Activated naive CD8-positive, alpha-beta T cell treated with anti-CD3 and anti-CD28 coated beads, Interleukin-2, amount 50 U/mL, for 16 hours (primary cell): ENCODE measurements around the gene LRP5.
"Not testable (repeated sequence)": the region's sequence is repeated elsewhere in the genome, so short reads cannot be mapped to it uniquely, and the experiment has no call there.

Source experiments
- DNase-seq: peaks from one replicate; pipeline ENCODE4 v3.0.0-alpha.2; 2020; ENCODE audit warnings: low read depth, low spot score

The LRP5 gene

DNA sequence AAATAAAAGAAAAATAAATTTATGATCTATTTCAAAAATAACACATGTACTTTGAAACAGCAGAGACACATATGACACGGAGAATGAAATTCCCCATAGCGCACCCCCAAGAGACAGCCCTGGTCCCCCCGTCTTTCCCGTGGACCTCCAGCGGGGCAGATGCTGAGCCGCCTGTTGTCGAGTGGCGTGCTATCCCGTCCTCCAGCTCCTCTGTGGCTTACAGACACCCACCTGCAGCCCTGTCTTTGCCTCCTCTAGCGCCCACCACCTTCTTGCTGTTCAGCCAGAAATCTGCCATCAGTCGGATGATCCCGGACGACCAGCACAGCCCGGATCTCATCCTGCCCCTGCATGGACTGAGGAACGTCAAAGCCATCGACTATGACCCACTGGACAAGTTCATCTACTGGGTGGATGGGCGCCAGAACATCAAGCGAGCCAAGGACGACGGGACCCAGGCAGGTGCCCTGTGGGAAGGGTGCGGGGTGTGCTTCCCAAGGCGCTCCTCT is 103.7 kb downstream of the LRP5 start:
- DNase-seq = no peak

DNA sequence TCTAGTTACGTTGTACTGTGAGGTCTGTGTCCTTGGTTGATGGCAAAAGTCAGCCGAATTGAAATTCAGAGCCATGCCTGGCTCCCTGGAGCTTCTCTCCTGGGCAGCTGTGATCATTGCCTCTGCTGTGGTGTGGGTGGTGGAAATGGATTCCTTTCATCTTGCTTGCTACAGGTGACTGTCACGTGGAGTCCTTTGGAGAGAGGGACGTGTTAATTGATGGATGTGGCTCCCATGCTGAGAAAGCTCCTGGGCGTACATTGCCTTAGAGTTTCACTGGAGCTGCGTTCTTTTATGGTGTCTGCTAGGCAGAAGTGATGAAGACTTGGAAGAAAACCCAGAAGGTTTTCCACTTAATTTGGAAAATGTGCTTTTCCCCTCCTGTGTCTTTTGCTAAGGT is 106.3 kb downstream of the LRP5 start:
- DNase-seq = no peak

DNA sequence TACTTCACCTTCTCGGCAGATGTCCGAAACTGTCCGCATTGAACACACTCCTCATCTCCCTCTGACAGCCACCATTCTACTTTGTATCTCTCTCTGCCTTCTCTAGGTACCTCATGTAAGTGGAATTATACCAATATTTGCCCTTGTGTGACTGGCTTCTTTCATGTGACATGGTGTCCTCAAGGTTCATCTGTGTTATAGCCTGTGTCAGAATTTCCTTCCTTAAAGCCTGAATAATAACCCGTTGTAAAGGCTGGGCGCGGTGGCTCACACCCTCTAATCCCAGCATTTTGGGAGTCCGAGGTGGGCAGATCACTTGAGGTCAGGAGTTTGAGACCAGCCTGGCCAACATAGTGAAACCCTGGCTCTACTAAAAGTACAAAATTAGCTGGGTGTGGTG is 107.8 kb downstream of the LRP5 start:
- DNase-seq = no peak

DNA sequence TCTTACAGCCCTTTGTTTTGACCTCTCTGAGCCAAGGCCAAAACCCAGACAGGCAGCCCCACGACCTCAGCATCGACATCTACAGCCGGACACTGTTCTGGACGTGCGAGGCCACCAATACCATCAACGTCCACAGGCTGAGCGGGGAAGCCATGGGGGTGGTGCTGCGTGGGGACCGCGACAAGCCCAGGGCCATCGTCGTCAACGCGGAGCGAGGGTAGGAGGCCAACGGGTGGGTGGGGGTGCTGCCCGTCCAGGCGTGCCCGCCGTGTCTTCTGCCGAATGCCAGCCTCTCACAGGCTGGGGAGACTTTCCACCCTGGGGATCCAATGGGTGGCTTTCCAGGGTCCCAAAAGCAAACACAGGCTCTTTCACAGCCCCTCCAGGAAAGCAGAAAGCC is 111.1 kb downstream of the LRP5 start:
- DNase-seq = no peak

DNA sequence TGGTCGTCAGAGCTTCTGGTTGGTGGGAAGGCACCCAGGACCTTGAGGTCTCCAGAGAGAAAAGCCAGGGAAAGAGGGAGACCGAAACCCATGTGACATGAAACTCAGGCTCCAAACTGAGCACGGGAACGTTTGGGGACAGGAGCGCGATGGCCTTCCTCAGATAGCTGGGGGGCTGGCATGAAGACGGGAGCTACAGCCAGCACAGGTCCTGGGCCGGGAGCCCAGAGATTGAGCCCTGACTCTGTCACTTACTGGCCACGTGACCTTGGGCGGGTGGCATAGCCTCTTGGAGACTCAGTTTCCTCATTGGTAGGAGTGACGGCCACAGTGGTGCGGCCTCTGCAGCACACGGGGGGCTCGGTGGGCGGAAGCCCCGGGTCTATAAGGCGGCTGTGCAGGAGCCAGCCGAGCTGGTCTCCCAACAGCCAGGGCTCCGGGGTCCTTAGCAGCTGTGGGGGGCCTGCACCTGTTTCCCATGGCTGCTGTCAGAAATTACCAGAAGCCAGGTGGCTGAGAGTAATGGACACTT is 111.8 kb downstream of the LRP5 start:
- no peak for DNase-seq

DNA sequence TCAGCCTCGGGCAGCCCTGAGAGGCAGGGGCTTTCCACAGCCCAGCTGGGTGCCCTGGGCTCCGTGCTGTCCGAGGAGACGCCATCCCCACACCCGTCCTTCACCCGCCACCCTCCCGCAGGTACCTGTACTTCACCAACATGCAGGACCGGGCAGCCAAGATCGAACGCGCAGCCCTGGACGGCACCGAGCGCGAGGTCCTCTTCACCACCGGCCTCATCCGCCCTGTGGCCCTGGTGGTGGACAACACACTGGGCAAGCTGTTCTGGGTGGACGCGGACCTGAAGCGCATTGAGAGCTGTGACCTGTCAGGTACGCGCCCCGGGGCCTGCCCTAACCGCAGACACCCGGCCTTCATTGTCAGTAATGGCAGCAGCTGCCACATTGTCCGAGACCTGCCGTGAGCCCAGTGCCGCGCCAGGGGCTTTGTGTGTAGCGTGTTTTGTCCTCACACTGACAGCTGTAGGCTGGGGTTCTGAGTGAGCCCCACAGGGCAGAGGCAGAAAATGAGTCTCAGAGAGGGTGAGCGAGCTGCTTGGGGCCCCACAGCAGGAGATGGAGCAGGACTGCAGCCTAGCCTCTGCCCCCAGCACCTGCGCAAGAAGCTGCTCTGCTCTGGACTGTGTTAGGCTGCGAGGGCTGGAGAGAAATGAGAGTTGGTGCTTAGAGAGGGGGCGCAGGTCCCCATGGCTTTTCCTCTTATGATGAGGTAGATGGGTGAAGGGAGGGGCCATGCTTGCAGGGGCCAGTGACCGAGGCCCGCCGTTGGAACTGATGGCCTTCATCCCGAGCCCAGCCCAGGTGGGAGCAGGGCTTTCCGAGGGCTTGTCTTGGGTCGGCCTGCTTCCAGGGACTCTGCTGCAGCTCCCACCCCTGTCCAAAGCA is 112.8 kb downstream of the LRP5 start:
- no peak for DNase-seq

DNA sequence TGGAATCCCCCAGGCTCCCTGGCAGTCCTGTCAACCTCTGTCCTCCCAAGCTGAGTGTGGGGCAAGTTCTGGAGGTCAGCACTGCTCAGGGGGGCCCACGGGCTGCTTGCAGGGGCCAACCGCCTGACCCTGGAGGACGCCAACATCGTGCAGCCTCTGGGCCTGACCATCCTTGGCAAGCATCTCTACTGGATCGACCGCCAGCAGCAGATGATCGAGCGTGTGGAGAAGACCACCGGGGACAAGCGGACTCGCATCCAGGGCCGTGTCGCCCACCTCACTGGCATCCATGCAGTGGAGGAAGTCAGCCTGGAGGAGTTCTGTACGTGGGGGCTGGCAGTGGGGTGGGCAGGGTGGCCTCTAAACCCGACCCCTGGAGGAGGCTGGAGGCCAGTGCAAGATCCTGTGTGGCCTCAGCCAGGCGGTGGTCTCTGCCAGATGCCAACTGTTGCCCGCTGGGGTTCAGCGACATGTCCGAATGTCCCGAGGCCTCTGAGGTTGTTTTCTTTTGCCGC is 113.5 kb downstream of the LRP5 start:
- no peak for DNase-seq

DNA sequence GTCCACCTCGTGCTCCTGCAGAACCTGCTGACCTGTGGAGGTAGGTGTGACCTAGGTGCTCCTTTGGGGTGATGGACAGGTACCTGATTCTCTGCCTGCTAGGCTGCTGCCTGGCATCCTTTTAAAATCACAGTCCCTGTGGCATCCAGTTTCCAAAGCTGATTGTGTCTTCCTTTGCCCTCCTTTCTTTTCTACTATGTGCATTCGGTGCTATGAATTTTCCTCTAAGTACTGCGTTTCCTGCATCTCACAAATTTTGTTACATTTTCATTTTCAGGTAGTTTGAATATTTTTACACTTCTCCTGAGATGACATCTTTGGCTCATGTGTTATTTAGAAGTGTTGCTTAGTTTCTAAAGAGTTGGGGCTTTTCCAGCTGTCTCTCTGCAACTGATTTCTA is 117.3 kb downstream of the LRP5 start:
- no peak for DNase-seq

DNA sequence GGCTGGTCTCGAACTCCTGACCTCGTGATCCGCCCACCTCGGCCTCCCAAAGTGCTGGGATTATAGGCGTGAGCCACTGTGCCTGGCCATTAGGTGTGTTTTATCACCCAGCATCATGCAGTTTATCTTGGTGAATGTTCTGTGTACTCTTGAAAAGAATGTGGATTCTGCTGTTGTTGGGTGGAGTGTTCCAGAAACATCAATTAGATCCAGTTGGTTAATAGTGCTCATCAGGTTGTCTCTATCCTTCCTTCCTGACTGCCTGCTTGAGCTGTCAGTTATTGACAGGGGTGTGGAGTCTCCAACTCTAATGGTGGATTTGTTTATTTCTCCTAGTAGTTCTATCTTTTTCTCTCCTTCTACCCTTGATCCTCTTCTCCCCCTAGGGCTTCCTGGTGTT is 118.0 kb downstream of the LRP5 start:
- no peak for DNase-seq

DNA sequence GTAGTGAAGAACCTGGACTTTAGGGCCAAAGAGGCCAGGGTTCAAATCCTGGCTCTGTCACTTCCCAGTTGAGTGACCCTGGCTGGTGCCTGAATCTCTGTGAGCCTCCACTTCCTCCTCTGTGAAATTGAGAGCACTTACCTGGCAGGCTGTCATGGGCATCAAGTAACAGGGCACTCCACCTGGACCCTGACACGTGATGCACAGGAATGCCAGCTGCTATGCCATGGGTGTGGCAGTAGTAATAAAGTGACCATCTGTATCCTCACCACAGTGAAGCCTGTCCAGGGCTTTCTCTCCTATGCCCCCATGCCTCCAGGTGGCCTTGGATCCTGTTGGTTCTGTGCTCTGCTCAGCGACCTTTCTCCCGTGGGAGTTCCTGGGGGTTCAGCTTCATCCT is 118.4 kb downstream of the LRP5 start:
- no peak for DNase-seq

DNA sequence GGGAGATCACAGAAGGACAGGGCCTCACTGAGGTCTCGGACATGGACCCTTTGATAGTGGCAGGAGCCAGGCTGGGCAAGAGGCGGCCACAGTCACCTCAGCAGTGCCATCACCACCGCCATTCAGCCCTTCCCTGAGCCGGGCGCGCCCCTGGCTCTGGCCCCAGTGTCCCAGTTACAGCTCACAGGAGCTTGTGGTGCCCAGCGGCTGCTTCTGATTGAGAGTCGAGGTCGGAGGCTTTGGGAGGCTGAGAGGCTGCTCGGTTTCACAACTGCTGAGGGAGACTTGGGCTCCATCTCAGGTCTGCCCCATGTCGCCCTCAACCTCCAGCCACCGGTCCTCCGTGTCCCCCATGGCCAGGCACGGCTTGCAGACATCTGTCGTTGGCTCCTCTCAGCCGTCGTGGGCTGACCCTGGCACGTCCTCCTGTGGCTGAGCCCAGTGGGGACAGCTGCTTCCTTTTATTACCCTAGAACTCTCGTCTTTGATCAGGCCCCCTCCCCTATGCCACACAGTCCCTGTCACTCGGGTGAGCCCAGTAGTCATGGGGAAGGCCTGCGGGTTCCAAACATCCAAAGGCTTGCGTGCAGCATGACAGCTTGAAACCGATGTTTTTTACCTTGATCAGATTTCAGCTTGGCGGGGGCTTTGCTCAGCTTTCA is 119.7 kb downstream of the LRP5 start:
- no peak for DNase-seq

DNA sequence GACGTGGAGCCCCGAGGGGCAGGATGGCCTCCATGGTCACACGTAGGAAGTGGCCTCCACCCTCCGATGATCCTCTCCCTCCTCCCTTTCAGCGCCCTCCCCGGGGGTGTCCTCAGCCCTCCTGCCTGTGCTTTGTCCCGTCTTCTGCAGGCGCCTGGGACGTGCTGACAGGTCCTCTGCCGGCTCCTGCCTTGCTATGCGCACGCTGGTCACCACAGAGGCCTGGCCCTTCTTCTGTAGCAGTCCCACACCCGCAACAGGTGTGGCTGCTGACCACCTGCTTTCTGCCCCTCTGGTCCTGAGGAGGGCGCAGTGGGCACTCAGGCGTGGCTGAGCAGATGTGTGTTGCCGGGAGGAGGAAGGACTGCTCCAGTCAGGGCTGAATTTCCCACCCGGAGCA is 120.5 kb downstream of the LRP5 start:
- DNase-seq = no peak

DNA sequence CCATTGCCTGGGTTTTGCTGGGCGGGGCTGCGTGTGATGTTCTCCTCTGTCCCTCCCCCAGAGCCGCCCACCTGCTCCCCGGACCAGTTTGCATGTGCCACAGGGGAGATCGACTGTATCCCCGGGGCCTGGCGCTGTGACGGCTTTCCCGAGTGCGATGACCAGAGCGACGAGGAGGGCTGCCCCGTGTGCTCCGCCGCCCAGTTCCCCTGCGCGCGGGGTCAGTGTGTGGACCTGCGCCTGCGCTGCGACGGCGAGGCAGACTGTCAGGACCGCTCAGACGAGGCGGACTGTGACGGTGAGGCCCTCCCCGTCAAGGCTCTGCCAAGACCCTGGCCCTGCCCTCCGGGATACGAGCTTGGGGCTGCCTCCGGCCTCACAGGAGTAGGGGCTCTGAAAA is 121.2 kb downstream of the LRP5 start:
- DNase-seq = no peak

DNA sequence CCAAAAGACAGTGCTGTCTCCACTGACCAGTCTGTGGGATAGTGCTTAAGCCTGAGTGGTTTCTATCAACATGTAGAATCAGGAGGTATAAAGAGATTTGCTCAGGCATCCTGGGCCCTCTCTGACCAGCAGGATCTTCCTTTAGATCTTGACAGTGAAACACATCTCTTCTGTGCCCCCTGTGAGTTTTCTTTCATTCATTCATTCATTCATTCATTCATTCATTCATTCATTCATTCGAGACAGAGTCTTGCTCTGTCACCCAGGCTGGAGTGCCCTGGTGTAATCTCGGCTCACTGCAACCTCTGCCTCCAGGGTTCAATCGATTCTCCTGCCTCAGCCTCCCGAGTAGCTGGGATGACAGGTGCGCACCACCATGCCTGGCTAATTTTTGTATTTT is 121.8 kb downstream of the LRP5 start:
- not testable (repeated sequence) for DNase-seq

DNA sequence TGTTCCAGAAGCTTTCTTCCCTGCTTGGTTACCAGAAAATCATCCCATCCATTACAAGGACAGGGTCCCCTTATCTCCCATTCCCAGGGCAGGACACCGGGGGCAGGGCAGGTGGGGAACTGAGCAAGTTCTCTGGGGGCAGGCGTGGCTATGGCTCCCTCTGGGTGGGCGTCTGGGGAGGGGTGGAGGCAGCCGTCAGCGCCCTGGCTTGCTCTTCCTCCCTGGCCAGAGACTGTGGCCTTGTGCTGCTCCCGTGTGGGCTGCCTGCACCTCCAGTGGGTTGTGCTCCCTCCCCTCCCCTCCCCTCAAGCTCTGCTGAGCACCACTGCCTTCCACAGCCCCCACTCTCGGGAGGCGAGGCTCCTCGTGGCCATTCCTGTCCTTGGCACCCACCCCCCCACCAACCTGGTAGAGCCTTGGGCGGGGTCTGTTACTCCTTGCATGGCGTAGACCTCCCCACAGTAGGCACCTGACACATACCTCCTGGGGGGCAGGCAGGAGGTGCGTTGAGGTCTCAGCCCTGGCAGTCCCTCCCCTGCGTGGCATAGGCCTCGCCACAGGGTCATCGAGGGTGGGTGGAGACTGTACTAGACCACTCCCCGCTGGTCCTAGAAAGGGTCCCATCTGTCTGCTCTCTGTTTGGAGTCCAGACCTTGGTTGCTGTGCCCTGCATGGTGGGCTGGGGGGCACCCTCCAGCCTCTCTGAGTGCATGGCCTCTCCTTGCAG is 123.9 kb downstream of the LRP5 start:
- DNase-seq = no peak

DNA sequence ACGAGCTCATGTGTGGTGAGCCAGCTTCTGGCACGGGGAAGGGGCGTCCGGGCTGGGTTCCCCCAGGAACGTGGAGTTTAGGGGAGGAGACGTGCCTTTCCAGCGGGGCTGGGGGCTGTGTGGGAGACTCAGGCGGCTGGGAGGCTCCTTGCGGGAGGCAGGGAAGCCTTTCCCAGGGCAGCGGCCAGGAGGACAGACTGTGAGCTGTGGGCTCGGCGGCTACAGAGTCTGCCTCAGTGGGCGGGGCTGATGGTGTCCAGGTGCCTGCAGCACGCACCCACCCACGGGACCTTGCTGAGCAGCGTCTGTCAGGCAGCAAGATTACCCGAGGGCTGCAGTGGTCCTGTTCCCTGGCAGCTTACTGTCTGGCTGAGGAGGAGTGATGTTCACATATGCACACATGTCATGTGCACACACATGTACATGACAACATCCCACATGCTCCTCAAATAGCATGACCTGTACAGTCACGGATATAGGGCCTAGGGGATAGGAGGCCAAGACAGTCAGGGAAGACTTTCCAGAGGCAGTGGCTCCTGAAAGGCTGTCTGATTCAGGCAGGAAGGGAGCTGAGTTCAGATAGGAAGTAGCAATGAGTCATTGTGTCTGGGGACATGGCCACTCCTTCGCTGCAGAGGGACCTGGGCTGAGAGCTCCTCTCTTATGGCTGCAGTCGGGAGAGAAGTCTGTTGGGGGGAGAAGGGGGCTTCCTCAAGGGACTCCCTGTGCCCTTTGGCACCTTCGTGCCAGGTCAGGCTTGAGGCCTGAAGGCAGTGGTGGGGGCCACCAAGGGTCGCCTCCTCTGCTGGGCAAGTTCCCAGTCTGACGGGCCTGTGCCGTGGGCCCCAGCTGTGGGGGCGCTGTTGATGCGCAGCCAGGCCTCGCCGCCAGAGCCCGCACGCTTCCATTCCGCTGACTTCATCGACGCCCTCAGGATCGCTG is 124.9 kb downstream of the LRP5 start:
- no peak for DNase-seq

DNA sequence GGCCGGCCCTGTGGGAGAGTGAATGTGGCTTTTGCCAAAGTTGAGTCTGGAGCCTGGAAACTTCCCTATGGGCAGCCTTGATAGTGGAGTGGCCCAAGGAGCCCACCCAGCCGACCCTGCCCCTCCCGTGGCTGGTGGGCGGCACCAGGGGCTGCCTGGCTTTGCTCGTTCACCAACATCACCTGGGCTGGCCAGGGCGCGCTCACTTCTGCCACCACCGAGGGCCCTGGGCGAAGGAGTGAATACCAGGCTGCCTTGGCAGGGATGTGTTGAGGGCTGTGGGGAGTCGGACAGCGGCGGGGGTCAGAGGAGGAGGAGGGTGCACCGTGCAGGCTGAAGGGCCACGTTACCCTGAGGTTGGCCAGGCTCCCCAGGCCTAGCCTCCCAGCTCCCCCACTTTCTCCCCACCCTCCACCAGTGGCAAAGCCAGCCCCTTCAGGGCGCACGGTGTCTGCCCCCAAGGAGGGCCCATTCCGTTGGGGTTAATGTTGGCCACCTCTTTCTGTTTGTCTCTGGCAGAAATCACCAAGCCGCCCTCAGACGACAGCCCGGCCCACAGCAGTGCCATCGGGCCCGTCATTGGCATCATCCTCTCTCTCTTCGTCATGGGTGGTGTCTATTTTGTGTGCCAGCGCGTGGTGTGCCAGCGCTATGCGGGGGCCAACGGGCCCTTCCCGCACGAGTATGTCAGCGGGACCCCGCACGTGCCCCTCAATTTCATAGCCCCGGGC is 125.7 kb downstream of the LRP5 start:
- no peak for DNase-seq

DNA sequence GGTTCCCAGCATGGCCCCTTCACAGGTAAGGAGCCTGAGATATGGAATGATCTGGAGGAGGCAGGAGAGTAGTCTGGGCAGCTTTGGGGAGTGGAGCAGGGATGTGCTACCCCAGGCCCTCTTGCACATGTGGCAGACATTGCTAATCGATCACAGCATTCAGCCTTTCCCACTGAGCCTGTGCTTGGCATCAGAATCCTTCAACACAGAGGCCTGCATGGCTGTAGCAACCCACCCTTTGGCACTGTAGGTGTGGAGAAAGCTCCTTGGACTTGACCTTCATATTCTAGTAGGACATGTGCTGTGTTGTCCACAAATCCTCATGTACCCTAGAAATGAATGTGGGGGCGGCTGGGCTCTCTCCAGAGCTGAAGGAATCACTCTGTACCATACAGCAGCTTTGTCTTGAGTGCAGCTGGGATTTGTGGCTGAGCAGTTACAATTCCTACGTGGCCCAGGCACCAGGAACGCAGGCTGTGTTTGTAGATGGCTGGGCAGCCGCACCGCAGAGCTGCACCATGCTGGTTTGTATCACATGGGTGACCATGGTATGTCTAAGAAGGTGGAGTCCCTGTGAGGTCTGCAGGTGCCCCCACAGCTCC is 126.4 kb downstream of the LRP5 start:
- DNase-seq = no peak

DNA sequence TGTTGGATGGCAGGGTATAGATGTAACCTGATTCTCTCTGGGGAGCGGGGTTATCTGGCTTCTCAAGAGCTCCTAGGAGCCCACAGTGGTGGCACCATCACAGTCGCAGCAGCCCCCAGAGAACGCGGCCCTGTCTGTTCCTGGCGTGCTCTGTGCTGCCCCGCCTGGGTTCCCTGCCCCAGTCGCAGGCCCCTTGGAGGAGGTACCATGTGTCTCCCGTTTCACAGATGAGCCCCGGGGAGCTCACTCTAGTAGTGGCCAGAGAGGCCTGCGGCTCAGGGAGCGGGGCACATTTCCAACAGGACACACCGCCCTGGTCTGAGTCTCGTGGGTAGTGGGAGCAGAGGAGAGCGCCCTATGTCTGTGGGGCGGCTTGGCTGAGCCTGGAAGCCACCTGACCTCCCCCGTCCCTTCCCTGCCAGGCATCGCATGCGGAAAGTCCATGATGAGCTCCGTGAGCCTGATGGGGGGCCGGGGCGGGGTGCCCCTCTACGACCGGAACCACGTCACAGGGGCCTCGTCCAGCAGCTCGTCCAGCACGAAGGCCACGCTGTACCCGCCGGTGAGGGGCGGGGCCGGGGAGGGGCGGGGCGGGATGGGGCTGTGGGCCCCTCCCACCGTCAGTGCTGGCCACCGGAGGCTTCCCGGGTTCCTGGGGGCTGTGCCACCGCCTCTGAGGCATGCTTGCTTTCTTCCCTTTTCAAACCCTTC is 127.1 kb downstream of the LRP5 start:
- DNase-seq = no peak
